CD14-positive monocyte (primary cell): ENCODE measurements around the gene CAPN11. TPM values are rescaled to one million over a fixed set of nuclear protein-coding genes. Genes with fewer than 3 reads are reported as not detected.

ENCODE experiments used
- DNase-seq, 3 donors: peaks; one replicate each; pipeline ENCODE4 v3.0.0-alpha.2; 2011 to 2022
- H2AFZ ChIP-seq: 2 replicates; pipeline ENCODE4 v1.6.0; 2012; ENCODE audit warnings: mild to moderate bottlenecking, low read depth, low read length, inconsistent platforms; ENCODE audit not compliant: insufficient read depth, poor library complexity, severe bottlenecking
- H3K27ac ChIP-seq, 2 donors: 1 replicate in 1 of 2; 2 replicates in 1 of 2; pipeline ENCODE4 v1.5.1; 2012 to 2013; ENCODE audit warnings: low read length in 2 of 2, control low read depth in 1 of 2, inconsistent platforms in 1 of 2, low read depth in 1 of 2, mild to moderate bottlenecking in 1 of 2
- H3K27me3 ChIP-seq, 2 donors: one replicate each; pipeline versions ENCODE4 v1.6.0 to v1.6.1; 2011 to 2013; ENCODE audit warnings: low read length in 2 of 2; ENCODE audit not compliant: control insufficient read depth in 2 of 2, insufficient read depth in 2 of 2
- H3K36me3 ChIP-seq, 2 donors: replicated peaks in 1 of 2; 1 replicate in 1 of 2; 2 replicates in 1 of 2; pipeline versions ENCODE4 v1.5.1 to v1.6.1; 2012 to 2013; ENCODE audit warnings: low read length in 2 of 2, control low read depth in 1 of 2, inconsistent platforms in 1 of 2, mild to moderate bottlenecking in 1 of 2; ENCODE audit not compliant: insufficient read depth in 2 of 2, control insufficient read depth in 1 of 2
- H3K4me1 ChIP-seq, 2 donors: 1 replicate in 1 of 2; 2 replicates in 1 of 2; pipeline versions ENCODE4 v1.5.1 to v1.6.1; 2012 to 2013; ENCODE audit warnings: low read length in 2 of 2, control low read depth in 1 of 2, inconsistent platforms in 1 of 2, mild to moderate bottlenecking in 1 of 2, moderate library complexity in 1 of 2; ENCODE audit not compliant: insufficient read depth in 2 of 2, control insufficient read depth in 1 of 2
- H3K4me2 ChIP-seq: replicated peaks from 2 replicates; pipeline ENCODE3; 2012; ENCODE audit warnings: low read length, moderate library complexity, mild to moderate bottlenecking; ENCODE audit not compliant: poor library complexity, severe bottlenecking; ENCODE audit errors: extremely low read depth
- H3K4me3 ChIP-seq, 3 experiments: fragments of 200-600 bp in 1 of 3; sonication (generic) in 1 of 3; replicated peaks in 1 of 3; 1 replicate in 2 of 3; 2 replicates in 1 of 3; pipeline ENCODE4 v1.5.1; 2011 to 2013; ENCODE audit warnings: low read length in 3 of 3, mild to moderate bottlenecking in 3 of 3, control low read depth in 2 of 3, low read depth in 2 of 3, inconsistent platforms in 1 of 3, moderate library complexity in 1 of 3
- H3K79me2 ChIP-seq: 2 replicates; pipeline ENCODE4 v1.6.0; 2012; ENCODE audit warnings: mild to moderate bottlenecking, control low read depth, inconsistent platforms, low read length, moderate library complexity; ENCODE audit not compliant: insufficient read depth
- H3K9ac ChIP-seq: 2 replicates; pipeline ENCODE4 v1.6.0; 2017; ENCODE audit warnings: low read length, mild to moderate bottlenecking; ENCODE audit not compliant: insufficient read depth, poor library complexity, severe bottlenecking
- H3K9me3 ChIP-seq, 2 donors: replicated peaks in 1 of 2; 1 replicate in 1 of 2; 2 replicates in 1 of 2; pipeline versions ENCODE4 v1.5.1 to v1.6.1; 2012 to 2013; ENCODE audit warnings: low read length in 2 of 2, control low read depth in 1 of 2; ENCODE audit not compliant: control insufficient read depth in 1 of 2, insufficient read depth in 1 of 2
- H4K20me1 ChIP-seq: 2 replicates; pipeline ENCODE4 v1.6.0; 2012; ENCODE audit warnings: mild to moderate bottlenecking, low read length, control low read depth, moderate library complexity; ENCODE audit not compliant: insufficient read depth
- H3K27ac Mint-ChIP-seq, 7 donors: one replicate each; pipeline ENCODE4 v1.8.0; 2020; ENCODE audit warnings: mild to moderate bottlenecking in 7 of 7, mixed read lengths in 7 of 7, moderate library complexity in 6 of 7, inconsistent platforms in 2 of 7
- H3K27me3 Mint-ChIP-seq, 3 donors: one replicate each; pipeline ENCODE4 v1.8.0; 2021 to 2022; ENCODE audit warnings: low read depth in 3 of 3, mild to moderate bottlenecking in 3 of 3, mixed read lengths in 3 of 3, moderate library complexity in 3 of 3, inconsistent platforms in 1 of 3
- H3K36me3 Mint-ChIP-seq, 2 donors: one replicate each; pipeline ENCODE4 v1.8.0; 2020; ENCODE audit warnings: mixed read lengths in 2 of 2, inconsistent platforms in 1 of 2, mild to moderate bottlenecking in 1 of 2
- H3K4me1 Mint-ChIP-seq: one replicate; pipeline ENCODE4 v1.8.0; 2020; ENCODE audit warnings: mild to moderate bottlenecking, mixed read lengths
- H3K4me3 Mint-ChIP-seq, 2 donors: one replicate each; pipeline ENCODE4 v1.8.0; 2020; ENCODE audit warnings: mild to moderate bottlenecking in 2 of 2, mixed read lengths in 2 of 2, moderate library complexity in 1 of 2
- H3K9me3 Mint-ChIP-seq, 7 donors: one replicate each; pipeline ENCODE4 v1.8.0; 2020 to 2022; ENCODE audit warnings: mixed read lengths in 7 of 7, mild to moderate bottlenecking in 6 of 7, moderate library complexity in 6 of 7, inconsistent platforms in 2 of 7
- WGBS: methylation state at CpG from one replicate; pipeline ENCODE4 v1.1.5; 2013; ENCODE audit warnings: missing lambda C conversion rate; ENCODE audit not compliant: insufficient coverage; 5-methylcytosine and 5-hydroxymethylcytosine counted together
- intact Hi-C, 2 donors: fragments of 100-400 bp; cut with micrococcal nuclease; formaldehyde crosslinking; loops; one replicate each; pipeline versions ENCODE4 v1.15.0 to v1.15.1; 2023
- polyA plus RNA-seq, 3 donors: library from polyadenylated mRNA; depleted of rRNA in 1 of 3; unstranded in 2 of 3; stranded (reverse) in 1 of 3; fragments of 300-500 nt in 2 of 3; fragments of >200 nt in 1 of 3; fragmentation: Illumina TruSeq in 2 of 3; gene quantifications; 1 replicate in 2 of 3; 2 replicates in 1 of 3; pipeline ENCODE4 v1.2.3, GENCODE V29; 2012 to 2021
- TF ChIP-seq, protein P1 (sequence below): fragments of 200-600 bp; IDR thresholded peaks from one replicate; pipeline ENCODE4 v1.8.0; 2022; ENCODE audit warnings: antibody characterized with exemption, mild to moderate bottlenecking

CAPN11 gene
- polyA plus RNA-seq, 3 donors, result 0.11 TPM; not detected in 2

GRCh38 chr6:44172731-44173500 is 14.3 kb downstream of the CAPN11 start:
- TF ChIP-seq, protein P1, sequence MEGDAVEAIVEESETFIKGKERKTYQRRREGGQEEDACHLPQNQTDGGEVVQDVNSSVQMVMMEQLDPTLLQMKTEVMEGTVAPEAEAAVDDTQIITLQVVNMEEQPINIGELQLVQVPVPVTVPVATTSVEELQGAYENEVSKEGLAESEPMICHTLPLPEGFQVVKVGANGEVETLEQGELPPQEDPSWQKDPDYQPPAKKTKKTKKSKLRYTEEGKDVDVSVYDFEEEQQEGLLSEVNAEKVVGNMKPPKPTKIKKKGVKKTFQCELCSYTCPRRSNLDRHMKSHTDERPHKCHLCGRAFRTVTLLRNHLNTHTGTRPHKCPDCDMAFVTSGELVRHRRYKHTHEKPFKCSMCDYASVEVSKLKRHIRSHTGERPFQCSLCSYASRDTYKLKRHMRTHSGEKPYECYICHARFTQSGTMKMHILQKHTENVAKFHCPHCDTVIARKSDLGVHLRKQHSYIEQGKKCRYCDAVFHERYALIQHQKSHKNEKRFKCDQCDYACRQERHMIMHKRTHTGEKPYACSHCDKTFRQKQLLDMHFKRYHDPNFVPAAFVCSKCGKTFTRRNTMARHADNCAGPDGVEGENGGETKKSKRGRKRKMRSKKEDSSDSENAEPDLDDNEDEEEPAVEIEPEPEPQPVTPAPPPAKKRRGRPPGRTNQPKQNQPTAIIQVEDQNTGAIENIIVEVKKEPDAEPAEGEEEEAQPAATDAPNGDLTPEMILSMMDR, result peak; percentile 84
- Mint-ChIP-seq H3K4me3 (no peak overlapping the region), H3K4me1 (peaks cover 19% of the 10 kb centered on the region), H3K9me3 (peaks cover 0 to 2% (median 0%) of the 10 kb centered on the region in 7 donors), H3K27me3 (peaks cover 9 to 15% (median 11%) of the 10 kb centered on the region in 3 donors), H3K27ac (peak overlapping the region in 1 of 7 donors; percentile 64), H3K36me3 (no peaks in the 10 kb centered on the region)
- H3K4me2 ChIP-seq, result no peak overlapping the region
- H3K4me3 ChIP-seq, result no peak overlapping the region
- no peaks in the 10 kb centered on the region for H3K27me3 ChIP-seq
- WGBS, result 31% methylated on average over 12 of the region's 15 CpGs
- DNase-seq, result peak; percentile 77 to 82 (median 80)
- H3K4me1 ChIP-seq, result peaks cover 11 to 13% of the 10 kb centered on the region in 2 donors
- H4K20me1 ChIP-seq, result no peaks in the 10 kb centered on the region
- H3K36me3 ChIP-seq, result no peaks in the 10 kb centered on the region
- H3K79me2 ChIP-seq, result no peaks in the 10 kb centered on the region
- intact Hi-C loops, result loop anchor here (1.0 to 5.0 kb wide), 5 partner anchors 64 to 166 kb away; partner anchors contain the start of gene SLC35B2 (in 1 of the 2)
- no peak overlapping the region for H3K9ac ChIP-seq
- H3K27ac ChIP-seq, result no peak overlapping the region
- H3K9me3 ChIP-seq, result no peaks in the 10 kb centered on the region
- H2AFZ ChIP-seq, result peak overlapping the region; percentile 3

DNA sequence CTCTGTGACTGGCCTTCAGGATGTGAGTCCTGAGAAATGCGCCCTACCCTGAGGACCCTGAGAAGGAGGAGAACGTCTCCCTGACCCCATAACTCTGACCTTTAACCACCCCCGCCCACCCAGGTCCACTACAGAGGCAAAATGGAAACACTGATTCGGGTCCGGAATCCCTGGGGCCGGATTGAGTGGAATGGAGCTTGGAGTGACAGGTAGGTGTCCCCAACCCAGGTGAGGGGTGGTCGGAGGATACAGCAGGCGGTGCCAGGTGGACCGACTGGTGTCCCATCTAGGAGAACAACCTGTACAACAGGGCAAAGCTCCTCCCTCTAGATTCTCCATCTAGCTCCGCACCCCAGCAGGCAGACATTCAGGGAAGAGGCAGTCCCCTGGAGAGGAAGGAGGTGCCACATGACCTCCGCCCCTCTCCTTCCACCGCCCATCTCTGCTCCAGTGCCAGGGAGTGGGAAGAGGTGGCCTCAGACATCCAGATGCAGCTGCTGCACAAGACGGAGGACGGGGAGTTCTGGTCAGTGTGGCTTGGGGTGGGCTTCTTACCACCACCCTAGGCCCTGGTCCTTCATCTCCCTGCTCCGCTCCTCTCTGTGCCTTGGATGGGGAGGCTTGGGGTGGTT is 17.6 kb downstream of the CAPN11 start:
- Mint-ChIP-seq H3K27ac (peak overlapping the region in 2 of 7 donors; percentile 30 to 53), H3K27me3 (peaks cover 7 to 11% (median 8%) of the 10 kb centered on the region in 3 donors), H3K4me3 (peak overlapping the region; percentile 20 to 64), H3K36me3 (no peaks in the 10 kb centered on the region), H3K4me1 (peaks cover 19% of the 10 kb centered on the region), H3K9me3 (peaks cover 0 to 2% (median 0%) of the 10 kb centered on the region in 7 donors)
- no peak overlapping the region for H3K27ac ChIP-seq
- H3K9ac ChIP-seq, result no peak overlapping the region
- no peak for DNase-seq
- 97% methylated on average over 5 of the region's 15 CpGs for WGBS
- H3K36me3 ChIP-seq, result no peaks in the 10 kb centered on the region
- no peaks in the 10 kb centered on the region for H3K9me3 ChIP-seq
- intact Hi-C loops, result no loop called here
- no peaks in the 10 kb centered on the region for H3K27me3 ChIP-seq
- no peaks in the 10 kb centered on the region for H3K79me2 ChIP-seq
- peaks cover 11 to 13% of the 10 kb centered on the region in 2 donors for H3K4me1 ChIP-seq
- no peaks in the 10 kb centered on the region for H4K20me1 ChIP-seq
- peak overlapping the region; percentile 57 for H2AFZ ChIP-seq
- TF ChIP-seq, protein P1, result no peak
- H3K4me2 ChIP-seq, result no peak overlapping the region
- H3K4me3 ChIP-seq, result peak overlapping the region in 1 of 3 experiments; percentile 9
